K562 (cell line): ENCODE results near the gene POC1B. TPM values are rescaled to one million over a fixed set of nuclear protein-coding genes. Genes with fewer than 3 reads are reported as not detected.

ENCODE experiments used
- ATAC-seq: fragments of 200-7000 bp; cut with Tn5 transposase; 3 replicates; pipeline ENCODE4 v1.9.1; 2020; ENCODE audit warnings: moderate library complexity
- BruUV-seq: library from RNA; stranded (reverse); fragments of 400-500 nt; replicated peaks from 2 replicates; lab custom pipeline; 2021; lab: Mats Ljungman, UMichigan
- CTCF ChIA-PET: fragments of 300-600 bp; formaldehyde crosslinking; extraction: SDS; loops from one replicate; lab custom pipeline; 2021; ENCODE audit warnings: low intra/inter-chr PET ratio; lab: Yijun Ruan, JAX
- POLR2A ChIA-PET: fragments of 300-600, 350-650 bp; sonication (Branson Sonifier 250); formaldehyde crosslinking; extraction: SDS; loops from one replicate; lab custom pipeline; 2021; ENCODE audit warnings: antibody characterized with exemption, inconsistent platforms; lab: Yijun Ruan, JAX
- DNase-seq, 4 experiments: peaks; one replicate each; pipeline versions ENCODE4 v3.0.0 to v3.0.0-alpha.2; 2011 to 2018; ENCODE audit warnings: low spot score in 3 of 4, mixed read lengths in 3 of 4; ENCODE audit errors: extremely low read depth in 1 of 4
- FAIRE-seq: peaks from 2 replicates; lab custom pipeline; 2011; peaks lifted over from hg19 to GRCh38; lab: Jason Lieb, UNC
- H2AFZ ChIP-seq: 2 replicates; pipeline ENCODE4 v1.6.0; 2011; ENCODE audit warnings: low read depth, low read length, control low read depth, inconsistent platforms
- H3K27ac ChIP-seq: fragments of 200-600 bp; 3 replicates; pipeline ENCODE4 v1.8.0; 2011; ENCODE audit warnings: low read depth, mild to moderate bottlenecking, control low read depth, inconsistent platforms, low read length, moderate library complexity, mixed read lengths; ENCODE audit errors: extremely low read depth
- H3K27me3 ChIP-seq, 2 experiments: fragments of 300-600 bp in 1 of 2; 2 replicates in 1 of 2; 3 replicates in 1 of 2; pipeline versions ENCODE4 v1.6.0 to v1.8.0; 2011; ENCODE audit warnings: inconsistent platforms in 2 of 2, low read length in 2 of 2, mild to moderate bottlenecking in 1 of 2, mixed read lengths in 1 of 2, moderate library complexity in 1 of 2; ENCODE audit not compliant: control insufficient read depth in 2 of 2, insufficient read depth in 2 of 2
- H3K36me3 ChIP-seq: fragments of 300-600 bp; 3 replicates; pipeline ENCODE4 v1.8.0; 2011; ENCODE audit warnings: mild to moderate bottlenecking, low read length, inconsistent platforms; ENCODE audit not compliant: control insufficient read depth, insufficient read depth
- H3K4me1 ChIP-seq, 2 experiments: fragments of 200-600 bp in 1 of 2; replicated peaks in 1 of 2; 2 replicates in 1 of 2; 3 replicates in 1 of 2; pipeline versions ENCODE4 v1.5.1 to v1.8.0; 2011; ENCODE audit warnings: inconsistent platforms in 2 of 2, low read length in 2 of 2, mild to moderate bottlenecking in 1 of 2, mixed read lengths in 1 of 2, moderate library complexity in 1 of 2; ENCODE audit not compliant: control insufficient read depth in 2 of 2, insufficient read depth in 2 of 2
- H3K4me2 ChIP-seq: 2 replicates; pipeline ENCODE4 v1.6.1; 2011; ENCODE audit warnings: low read length, control low read depth, inconsistent platforms, mixed read lengths; ENCODE audit not compliant: insufficient read depth
- H3K4me3 ChIP-seq: fragments of 200-600 bp; sonication (generic), shearing (Covaris generic); 2 replicates; pipeline ENCODE4 v1.5.1; 2016; ENCODE audit warnings: control low read depth, inconsistent platforms
- H3K79me2 ChIP-seq: fragments of 200-600 bp; 3 replicates; pipeline ENCODE4 v1.8.0; 2011; ENCODE audit warnings: low read length, inconsistent platforms; ENCODE audit not compliant: control insufficient read depth, insufficient read depth
- H3K9ac ChIP-seq, 2 experiments: 2 replicates each; pipeline versions ENCODE4 v1.6.0 to v1.6.1; 2011; ENCODE audit warnings: low read depth in 2 of 2, low read length in 2 of 2, control low read depth in 1 of 2, inconsistent platforms in 1 of 2, mild to moderate bottlenecking in 1 of 2, mixed read lengths in 1 of 2; ENCODE audit not compliant: insufficient read depth in 1 of 2
- H3K9me1 ChIP-seq: one replicate; pipeline ENCODE4 v1.6.0; 2011; ENCODE audit warnings: inconsistent platforms, mild to moderate bottlenecking, low read length, moderate library complexity; ENCODE audit not compliant: control insufficient read depth, insufficient read depth
- H3K9me3 ChIP-seq: replicated peaks from 2 replicates; pipeline ENCODE4 v1.5.1; 2011; ENCODE audit warnings: low read depth, low read length, inconsistent platforms; ENCODE audit not compliant: control insufficient read depth, insufficient read depth
- H4K20me1 ChIP-seq: replicated peaks from 2 replicates; pipeline ENCODE4 v1.6.1; 2011; ENCODE audit warnings: low read length, inconsistent platforms, mixed read lengths; ENCODE audit not compliant: control insufficient read depth, insufficient read depth
- FOXJ2 ChIP-seq: fragments of 200-800 bp; sonication (Bioruptor generic); IDR thresholded peaks from 2 replicates; pipeline ENCODE4 v1.6.1; 2016; ENCODE audit warnings: missing genetic modification characterization, missing compliant biosample characterization
- GMEB1 ChIP-seq: fragments of 250-450 bp; sonication (Bioruptor Pico); IDR thresholded peaks from 2 replicates; pipeline ENCODE4 v1.4.0; 2020; ENCODE audit warnings: mild to moderate bottlenecking
- ILF3 ChIP-seq: fragments of 450-650 bp; IDR thresholded peaks from 2 replicates; pipeline ENCODE4 v1.6.1; 2018; ENCODE audit warnings: antibody characterized with exemption, mild to moderate bottlenecking, moderate library complexity, borderline replicate concordance
- REST ChIP-seq, 2 experiments: fragments of 450-650 bp; formaldehyde crosslinking in 1 of 2; IDR thresholded peaks; 2 replicates each; pipeline versions ENCODE4 v1.4.0 to v1.6.1; 2014 to 2020; ENCODE audit warnings: mild to moderate bottlenecking in 2 of 2, borderline replicate concordance in 1 of 2, low read depth in 1 of 2
- TBL1XR1 ChIP-seq, 2 experiments: IDR thresholded peaks; 2 replicates each; pipeline ENCODE4 v1.6.1; 2012; ENCODE audit warnings: improper control_type of control experiment in 2 of 2, low read length in 2 of 2, mild to moderate bottlenecking in 1 of 2
- WGBS: fragments of 100-300 bp; shearing (Covaris generic); methylation state at CpG from one replicate; pipeline ENCODE4 v1.1.6; 2016; ENCODE audit warnings: low coverage, mixed read lengths; ENCODE audit not compliant: insufficient coverage; ENCODE audit errors: missing lambda C conversion rate; 5-methylcytosine and 5-hydroxymethylcytosine counted together
- in situ Hi-C: fragments of 300-500 bp; cut with MboI; formaldehyde crosslinking; loops from 4 replicates; pipeline ENCODE4 v1.15.0; 2018; ENCODE audit warnings: inconsistent platforms, mixed read lengths
- intact Hi-C: fragments of 100-400 bp; cut with micrococcal nuclease; formaldehyde crosslinking; loops from 2 replicates; pipeline ENCODE4 v1.14.2; 2022
- polyA plus RNA-seq, 8 experiments: library from polyadenylated mRNA; depleted of rRNA in 4 of 8; stranded (reverse) in 5 of 8; unstranded in 3 of 8; fragments of >200 nt; fragmentation: Nextera tagmentation in 2 of 8; fragmentation: Illumina TruSeq in 1 of 8; extraction: Ambion mirVana in 2 of 8; extraction: Trizol in 1 of 8; gene quantifications; 2 replicates each; pipeline versions ENCODE4 v1.2.1 to v1.2.3, GENCODE V29; 2011 to 2014; ENCODE audit warnings: inconsistent platforms in 1 of 8, missing spikeins in 1 of 8
- total RNA-seq, 7 experiments: library from RNA; depleted of rRNA in 6 of 7; stranded (reverse); fragments of >200 nt in 6 of 7; fragmentation: Illumina TruSeq in 2 of 7; extraction: Trizol in 2 of 7; gene quantifications; 2 replicates each; pipeline versions ENCODE4 v1.2.1 to v1.2.3, GENCODE V29; 2011 to 2021; ENCODE audit warnings: low replicate concordance in 1 of 7

The POC1B gene
- total and polyA plus RNA-seq, 9 of the 15 experiments (the other 6 are each of a cell fraction or from before 2014, with no cell fraction given), result 4.5 to 16.1 (median 10.4) TPM

GRCh38 chr12:89544022-89544421 is 18.2 kb upstream of the POC1B start (continued):
- no peak for TF ChIP-seq GMEB1 (CRISPR knock-in tag)

- no peaks in the 10 kb centered on the region for H3K27me3 ChIP-seq
- WGBS, result 28% methylated on average over 5 of the region's 6 CpGs
- no peak overlapping the region for H3K27ac ChIP-seq
- no peak overlapping the region for H3K9ac ChIP-seq
- H3K9me1 ChIP-seq, result no peaks in the 10 kb centered on the region
- FAIRE-seq (peak; percentile 73), ATAC-seq (peak; percentile 81), DNase-seq (peak; percentile 67 to 89 (median 70))
- peaks cover 11 to 48% of the 10 kb centered on the region in 2 experiments for H3K4me1 ChIP-seq
- no peaks in the 10 kb centered on the region for H3K36me3 ChIP-seq
- no peaks in the 10 kb centered on the region for H4K20me1 ChIP-seq
- intact Hi-C loops (loop anchor here (1.0 to 10.0 kb wide), 7 partner anchors 166 to 1414 kb away; partner anchors contain the start of genes ATP2B1 and CCER1), in situ Hi-C loops (loop anchor here (25.0 kb wide), 1 partner anchor 1294 kb away; no protein-coding TSS in a partner anchor)
- ChIA-PET CTCF (interaction anchor here (0.8 to 1.1 kb wide), 2 partner anchors 560 kb away, joined by 3 to 5 read pairs; no protein-coding TSS in a partner anchor), POLR2A (interaction anchor here (0.6 to 1.8 kb wide), 3 partner anchors 10 to 580 kb away, joined by 3 to 5 read pairs (median 3); no protein-coding TSS in a partner anchor)
- no peaks in the 10 kb centered on the region for H3K9me3 ChIP-seq
- no peak overlapping the region for H2AFZ ChIP-seq
- no TSS peak for BruUV-seq
- H3K79me2 ChIP-seq, result no peaks in the 10 kb centered on the region
- H3K4me2 ChIP-seq, result no peak overlapping the region
- no peak overlapping the region for H3K4me3 ChIP-seq
- peak; percentile 86 for TF ChIP-seq REST (IDR thresholded peaks at IDR 0.05; ENCODE audit: borderline replicate concordance)
- TF ChIP-seq REST (CRISPR knock-in tag; IDR thresholded peaks at IDR 0.05; ENCODE audit: low read depth), result no peak
- TF ChIP-seq FOXJ2, result no peak
- no peak for TF ChIP-seq ILF3
- no peak for TF ChIP-seq TBL1XR1 (IDR thresholded peaks at IDR 0.05; ENCODE audit: low read length in 2 of 2)
Measured at GRCh38 chr12:89542912-89543592, 17.2 kb upstream of the POC1B start.
